Inflammatory macrophage treated with lipopolysaccharide for 1 hour (primary cell): Measurements from ENCODE around the gene RAB44.
A peak's percentile ranks its signal among the peaks of the same experiment; 100 is the strongest.
"Not testable (repeated sequence)": the region's sequence is repeated elsewhere in the genome, so short reads cannot be mapped to it uniquely, and the experiment has no call there.

Source experiments
- DNase-seq, 2 donors: peaks; one replicate each; pipeline ENCODE4 v3.0.0-alpha.2; 2020 to 2022

RAB44 gene, protein sequence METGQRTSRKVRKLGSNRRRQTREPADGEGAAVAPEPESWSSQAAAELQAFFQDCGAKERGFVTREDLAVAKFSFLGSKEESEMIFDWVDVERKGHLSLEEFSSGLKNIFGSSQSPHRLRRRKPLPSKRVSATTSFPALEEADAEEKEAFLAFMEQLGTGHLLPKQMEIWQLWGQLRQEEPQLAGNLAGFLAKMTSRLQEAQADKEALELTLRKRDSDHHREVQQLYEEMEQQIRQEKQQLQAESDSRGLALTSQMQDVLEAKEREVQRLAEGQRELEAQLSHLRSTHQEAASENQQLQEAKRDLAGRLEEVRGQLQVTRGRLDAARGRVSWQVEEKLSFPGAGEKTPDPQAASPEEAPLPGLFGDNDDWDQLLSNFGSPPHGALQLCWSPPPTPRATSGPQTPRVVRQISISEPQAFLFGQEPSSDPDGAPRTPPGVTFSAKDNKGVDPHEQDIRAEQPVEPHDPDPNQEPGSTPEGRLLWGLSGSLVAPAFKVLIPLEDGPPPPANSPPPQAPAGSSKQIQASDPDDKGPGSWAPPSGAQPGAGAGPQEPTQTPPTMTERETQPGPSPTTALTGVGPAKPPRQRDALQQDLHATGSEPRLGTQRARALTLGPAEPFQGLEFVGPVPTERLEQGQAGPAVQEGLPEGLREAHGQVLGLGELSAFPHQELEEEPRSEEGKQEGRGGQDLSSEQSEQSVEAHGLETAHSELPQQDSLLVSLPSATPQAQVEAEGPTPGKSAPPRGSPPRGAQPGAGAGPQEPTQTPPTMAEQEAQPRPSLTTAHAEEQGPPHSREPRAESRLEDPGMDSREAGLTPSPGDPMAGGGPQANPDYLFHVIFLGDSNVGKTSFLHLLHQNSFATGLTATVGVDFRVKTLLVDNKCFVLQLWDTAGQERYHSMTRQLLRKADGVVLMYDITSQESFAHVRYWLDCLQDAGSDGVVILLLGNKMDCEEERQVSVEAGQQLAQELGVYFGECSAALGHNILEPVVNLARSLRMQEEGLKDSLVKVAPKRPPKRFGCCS

DNA sequence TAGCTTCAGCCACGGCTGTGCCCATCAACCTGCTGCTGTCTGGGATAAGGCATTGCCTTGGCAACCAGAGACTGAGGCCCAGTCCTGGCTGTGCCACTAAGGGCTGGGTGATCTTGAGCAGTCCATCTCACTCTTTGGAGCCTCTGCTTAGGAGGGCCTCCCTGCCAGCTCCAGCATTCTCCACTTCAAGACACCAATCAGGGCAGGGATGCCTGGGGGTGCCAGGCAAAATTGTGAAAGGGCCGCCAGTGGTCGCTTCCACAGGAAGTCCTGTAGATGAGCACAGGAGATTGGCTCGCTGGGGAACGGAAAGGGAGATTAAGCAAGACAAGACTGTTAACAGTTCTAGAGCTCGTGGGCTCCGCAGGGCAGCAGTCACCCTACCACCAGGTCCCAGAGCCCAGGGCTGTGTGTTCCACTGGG lies at the start of gene RAB44:
Gene RAB44 (plus strand): TSS at position 346 of the 423 bp plus-strand sequence. CDS start 6,410 bp downstream, outside the sequence.
- DNase-seq, result peak in 1 of 2 donors; percentile 24

DNA sequence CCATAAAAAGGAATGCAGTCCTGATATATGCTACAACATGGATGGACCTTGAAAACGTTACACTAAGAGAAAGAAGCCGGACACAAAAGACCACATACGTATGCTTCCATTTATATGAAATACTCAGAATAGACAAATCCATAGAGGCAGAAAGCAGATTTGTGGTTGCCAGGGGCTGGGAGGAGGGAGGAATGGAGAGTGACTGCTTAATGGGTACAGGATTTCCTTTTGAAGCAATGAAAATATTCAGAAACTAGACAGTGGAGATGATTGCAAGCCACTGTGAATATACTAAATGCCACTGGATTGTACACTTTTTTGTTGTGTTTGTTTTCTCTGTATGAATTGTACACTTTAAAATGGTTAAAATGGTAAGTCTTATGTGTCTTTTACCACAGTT lies 48.5 kb upstream of the RAB44 start:
- no peak for DNase-seq

DNA sequence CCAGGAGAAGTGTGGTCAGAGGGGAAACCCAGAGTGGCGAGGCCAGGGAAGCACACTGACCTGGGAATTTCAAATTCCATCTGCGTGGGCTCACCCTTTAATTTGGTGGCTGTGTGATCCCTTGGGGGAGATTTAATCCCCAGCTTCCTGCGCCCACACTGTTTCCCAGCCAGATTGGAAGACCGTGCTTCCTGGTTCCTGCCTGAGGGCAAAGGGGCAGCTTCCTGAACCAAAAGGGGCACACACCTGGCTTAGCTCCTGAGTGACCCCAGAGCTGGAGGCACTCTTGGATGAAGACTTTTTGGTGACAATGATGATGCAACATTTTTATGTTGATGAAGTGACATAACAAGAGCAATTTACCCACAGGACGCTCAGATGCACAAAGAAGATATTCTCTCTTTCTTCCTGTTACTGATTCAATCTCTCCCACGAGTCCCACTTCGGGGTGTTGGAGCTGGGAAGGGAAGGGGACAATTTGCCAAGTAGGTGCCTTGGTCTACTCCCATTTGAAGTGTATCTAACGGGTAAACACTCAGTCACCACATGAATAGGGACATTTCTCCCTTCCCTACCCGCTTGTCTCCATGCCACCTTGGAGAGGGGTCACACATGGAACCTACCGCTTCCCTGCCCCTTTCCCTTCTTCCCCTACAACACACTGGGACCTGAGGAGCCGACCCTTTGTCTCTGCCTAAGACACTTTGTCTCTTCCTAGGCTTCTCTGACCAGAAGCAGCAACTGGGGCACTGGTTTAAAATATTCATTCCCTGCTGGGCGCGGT lies 47.7 kb upstream of the RAB44 start:
- DNase-seq, result no peak

DNA sequence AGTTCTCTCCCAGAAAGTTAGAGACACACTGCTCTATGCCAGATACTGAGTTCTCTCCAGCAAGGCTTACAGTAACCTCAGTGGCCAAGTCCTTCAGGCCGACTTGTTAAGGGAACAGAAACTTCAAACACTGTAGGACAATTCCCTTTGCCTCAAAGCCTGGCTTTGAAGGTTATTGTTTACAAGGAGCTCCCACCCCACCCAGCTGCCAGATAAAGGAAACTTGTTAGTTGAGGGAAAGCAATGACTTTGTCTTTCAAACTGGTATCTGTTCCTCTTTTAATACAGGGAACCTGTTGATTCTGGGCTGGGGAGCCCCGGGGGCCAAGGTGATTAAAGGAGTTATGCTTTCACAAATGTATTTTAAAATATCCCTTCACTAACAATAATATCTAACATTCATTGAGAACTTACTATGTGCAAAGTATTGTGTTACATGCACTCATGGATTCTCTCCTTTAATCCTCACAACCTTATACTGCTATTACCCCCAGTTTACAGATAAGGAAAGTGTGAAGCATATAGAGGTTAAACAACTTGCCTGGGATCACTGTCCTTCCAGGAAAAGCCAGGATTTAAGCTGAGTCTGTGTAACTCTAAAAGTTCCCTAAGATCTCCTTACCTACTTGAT lies 46.7 kb upstream of the RAB44 start:
- DNase-seq, result peak; percentile 46 to 52

DNA sequence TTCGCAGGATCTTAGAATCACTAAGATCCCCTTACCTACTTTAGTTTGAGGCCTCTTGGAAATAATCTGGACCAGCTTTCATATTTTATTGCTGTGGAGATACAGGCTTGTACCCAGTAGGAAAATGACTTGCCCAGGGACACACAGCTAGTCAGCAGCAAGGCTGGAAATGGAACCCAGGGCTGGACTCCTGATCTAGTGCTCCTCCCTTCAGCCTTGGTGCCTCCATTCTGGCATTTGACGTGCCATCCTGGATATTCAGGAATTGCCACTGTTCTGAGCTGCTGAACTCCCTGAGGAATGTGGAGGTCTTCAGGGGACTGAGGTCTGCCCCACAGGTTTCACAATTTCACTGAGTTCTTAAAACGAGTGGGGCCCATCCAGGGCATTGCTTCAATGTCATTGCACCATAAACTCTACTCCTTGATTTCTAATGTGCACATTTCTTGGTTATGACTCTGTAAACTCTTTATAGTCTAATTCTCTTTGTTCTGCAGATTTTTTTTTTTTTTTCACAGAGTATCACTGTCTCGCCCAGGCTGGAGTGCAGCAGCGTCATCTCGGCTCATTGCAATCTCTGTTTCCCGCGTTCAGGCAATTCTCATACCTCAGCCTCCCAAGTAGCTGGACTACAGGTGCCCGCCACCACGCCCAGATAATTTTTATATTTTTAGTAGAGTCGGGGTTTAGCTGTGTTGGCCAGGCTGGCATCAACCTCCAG lies 45.8 kb upstream of the RAB44 start:
- no peak for DNase-seq

DNA sequence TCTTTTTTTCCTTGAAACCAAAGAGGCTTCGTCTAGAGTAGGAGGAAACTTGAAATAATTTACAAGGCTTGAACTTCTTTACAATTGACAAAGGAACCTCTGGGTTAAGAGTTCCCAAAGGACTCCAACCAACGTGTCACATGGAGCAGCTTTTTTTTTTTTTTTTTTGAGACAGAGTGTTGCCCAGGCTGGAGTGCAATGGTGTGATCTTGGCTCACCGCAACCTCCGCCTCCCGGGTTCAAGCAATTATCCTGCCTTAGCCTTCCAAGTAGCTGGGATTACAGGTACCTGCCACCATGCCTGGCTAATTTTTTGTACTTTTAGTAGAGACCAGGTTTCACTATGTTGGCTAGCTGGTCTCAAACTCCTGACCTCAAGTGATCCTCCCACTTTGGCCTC lies 43.2 kb upstream of the RAB44 start:
- not testable (repeated sequence) for DNase-seq

DNA sequence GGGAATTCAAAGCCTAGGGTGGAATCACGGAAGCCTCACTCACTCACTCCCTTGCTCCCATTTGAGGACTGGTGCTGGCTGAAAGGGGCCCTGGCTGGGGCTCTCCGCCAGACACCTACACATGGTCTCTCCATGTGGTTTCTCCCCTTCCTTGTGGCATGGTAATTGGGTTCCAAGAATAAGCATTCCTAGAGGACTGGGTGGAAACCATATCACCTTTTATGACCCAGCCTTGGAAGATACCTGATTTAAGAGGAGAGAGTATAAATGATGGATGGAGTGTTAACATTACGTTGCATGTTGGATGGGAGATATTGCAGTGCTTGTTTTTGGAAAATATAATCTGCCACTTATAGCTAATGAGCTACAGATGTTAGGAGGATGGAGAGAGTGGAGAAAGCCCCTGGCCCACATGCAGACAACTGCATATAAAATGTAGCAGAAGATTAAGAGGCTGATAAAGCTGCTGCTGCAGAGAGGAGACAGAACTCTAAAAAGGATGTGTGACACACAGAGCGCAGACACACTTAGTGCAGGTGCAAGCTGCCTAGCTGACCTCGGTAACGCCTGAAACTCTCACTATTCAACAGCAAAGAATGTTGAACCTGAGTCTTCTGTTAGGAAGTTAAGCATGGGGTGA lies 42.4 kb upstream of the RAB44 start:
- no peak for DNase-seq

DNA sequence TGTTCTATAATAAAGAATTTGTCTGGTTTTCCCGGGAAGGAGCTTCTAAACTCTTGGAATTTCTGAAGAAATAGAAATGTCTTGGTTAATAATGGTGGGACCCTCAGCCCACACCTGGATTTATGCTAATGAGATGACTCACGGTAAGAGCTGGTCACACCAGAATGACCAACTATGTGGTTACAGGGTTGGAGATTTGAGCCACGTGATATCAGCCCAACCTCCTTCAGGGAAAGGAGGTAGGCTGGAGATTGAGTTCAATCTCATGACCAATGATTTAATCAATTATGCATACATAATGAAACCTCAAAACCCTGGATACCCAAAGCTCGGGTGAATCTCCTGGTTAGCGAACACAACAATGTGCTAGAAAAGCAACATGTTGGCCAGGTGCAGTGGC lies 41.2 kb upstream of the RAB44 start:
- DNase-seq, result no peak

DNA sequence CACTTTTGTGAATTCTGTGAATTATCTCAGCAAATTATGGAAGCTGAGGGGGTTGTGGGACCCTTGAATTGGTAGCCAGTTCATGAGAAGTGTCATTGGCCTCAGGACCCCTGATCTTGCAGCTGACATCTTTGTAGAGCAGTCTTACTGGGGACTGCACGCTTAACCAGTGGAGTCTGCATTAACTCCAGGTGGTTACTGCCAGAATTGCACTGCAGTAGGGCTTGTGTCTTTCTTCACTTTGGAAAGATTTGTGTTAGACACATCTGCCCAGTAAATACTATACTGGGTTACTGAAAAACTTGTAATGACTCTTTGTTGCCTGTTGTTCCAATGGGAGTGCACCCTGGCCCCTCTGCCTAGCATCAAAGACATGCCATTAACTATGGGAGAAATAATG lies 40.4 kb upstream of the RAB44 start:
- no peak for DNase-seq

DNA sequence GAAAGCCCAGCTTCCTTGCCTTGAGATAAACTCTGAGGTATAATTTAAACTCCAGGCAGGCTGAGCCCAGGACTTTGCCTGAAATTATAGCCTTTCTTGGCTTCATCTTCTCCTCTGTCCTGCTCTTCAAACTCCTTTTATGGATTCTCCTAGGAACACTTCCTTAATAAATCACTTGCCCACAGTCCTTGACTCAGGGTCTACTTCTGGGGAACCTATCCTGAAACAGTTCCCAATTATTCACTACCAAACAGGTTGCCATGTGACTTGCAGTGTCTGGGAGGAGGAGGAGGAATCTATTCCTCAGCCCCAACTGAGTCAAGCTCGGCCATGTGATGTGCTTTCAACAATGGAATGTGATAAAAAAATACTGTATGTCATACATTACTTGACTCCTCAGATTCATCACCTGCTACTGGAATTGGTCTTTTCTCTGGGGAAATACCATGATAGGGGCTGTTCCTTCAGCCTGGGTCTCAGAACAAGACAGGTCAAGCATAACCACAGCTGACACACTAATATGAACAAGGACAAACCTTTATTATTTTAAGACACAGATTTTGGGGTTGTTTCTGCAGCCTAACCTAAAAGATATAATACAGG lies 39.6 kb upstream of the RAB44 start:
- DNase-seq, result no peak

DNA sequence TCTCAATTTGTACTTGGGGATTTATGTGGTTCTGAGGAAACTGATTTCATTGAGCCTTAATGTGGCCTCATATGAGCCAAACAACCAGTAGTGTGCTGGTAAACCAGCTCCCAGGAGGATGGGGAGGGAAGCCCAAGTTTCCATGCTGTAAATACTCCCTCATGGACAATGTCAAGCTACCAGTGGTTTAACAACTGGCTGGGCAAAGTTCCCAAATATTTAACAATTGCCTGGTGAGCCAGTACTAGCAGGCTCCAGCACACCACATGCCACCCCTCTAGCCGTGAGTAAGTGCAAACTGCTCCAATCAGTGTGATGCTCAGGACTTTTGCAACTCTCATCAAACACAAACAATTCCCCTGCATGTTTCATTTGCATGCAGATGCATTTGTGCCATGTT lies 38.4 kb upstream of the RAB44 start:
- DNase-seq, result no peak

DNA sequence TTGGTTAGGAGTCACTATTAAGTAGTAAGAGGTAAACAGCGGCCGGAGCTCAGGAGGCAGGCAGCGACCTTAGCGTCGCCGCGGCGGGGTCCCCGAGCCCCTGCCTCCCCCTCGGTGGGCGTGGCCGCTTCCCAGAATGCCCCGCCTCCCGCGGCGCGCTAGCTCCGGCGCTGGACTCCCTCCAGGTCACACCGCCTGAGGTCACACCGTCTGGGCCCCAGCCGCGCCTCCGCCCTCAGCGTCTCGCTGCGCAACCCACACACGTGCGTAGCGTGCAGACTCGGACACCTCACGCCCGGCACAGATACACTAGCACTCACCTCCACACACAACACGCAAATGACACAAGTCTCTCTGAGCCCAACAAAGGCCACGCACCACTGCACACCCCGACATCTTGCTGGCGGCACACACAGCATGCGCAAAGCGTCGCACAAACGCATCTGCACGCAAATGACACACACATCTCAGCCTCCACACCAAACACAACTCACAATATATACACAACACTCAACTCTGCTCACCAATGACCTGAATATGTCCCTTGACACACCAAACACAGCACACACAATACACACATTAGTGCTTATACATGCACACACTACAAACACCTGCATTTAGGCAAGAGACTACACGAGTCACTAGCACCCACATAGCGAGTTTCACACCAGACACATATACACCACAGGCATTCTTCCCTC lies 36.7 kb upstream of the RAB44 start:
- no peak for DNase-seq

DNA sequence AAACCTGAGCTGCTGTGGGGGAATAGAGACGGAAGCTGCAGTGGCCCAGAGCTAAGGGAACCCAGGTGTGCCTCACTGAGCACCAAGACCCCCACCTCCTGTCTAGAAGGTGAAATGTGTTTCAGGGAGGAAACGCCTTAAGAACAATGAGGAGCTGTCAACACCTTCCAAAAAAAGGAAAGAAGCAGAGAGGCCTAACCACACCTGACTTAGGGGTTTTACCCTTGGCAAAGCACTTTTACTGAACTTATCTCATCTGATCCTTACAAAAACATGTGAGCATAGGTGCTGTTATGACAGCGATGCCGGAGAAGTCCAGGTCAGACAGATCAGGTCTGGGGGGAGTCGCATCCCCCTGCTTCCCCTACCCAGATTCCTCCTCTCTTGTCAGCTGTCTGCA lies 35.2 kb upstream of the RAB44 start:
- no peak for DNase-seq

DNA sequence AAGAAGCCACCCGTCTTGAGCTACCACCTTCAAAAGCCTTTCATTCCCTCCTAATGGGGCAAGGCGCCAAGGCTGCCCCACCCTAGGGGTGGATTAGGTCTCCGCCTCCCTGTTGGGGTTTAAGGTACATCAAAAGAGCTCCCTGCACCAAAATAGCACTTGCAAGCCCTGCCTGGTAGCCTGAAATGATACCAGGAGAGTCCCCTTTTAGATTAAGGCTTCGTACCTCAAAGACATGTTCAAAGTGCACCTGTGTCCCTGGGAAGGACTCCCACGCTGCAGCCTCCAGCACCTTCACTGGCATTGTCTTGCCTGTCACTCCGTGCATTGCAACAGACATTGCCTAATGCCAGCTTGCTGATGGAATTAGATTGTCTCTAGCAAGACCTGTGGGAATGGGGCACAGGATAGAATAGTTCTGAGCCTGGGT lies 34.8 kb upstream of the RAB44 start:
- DNase-seq, result no peak

DNA sequence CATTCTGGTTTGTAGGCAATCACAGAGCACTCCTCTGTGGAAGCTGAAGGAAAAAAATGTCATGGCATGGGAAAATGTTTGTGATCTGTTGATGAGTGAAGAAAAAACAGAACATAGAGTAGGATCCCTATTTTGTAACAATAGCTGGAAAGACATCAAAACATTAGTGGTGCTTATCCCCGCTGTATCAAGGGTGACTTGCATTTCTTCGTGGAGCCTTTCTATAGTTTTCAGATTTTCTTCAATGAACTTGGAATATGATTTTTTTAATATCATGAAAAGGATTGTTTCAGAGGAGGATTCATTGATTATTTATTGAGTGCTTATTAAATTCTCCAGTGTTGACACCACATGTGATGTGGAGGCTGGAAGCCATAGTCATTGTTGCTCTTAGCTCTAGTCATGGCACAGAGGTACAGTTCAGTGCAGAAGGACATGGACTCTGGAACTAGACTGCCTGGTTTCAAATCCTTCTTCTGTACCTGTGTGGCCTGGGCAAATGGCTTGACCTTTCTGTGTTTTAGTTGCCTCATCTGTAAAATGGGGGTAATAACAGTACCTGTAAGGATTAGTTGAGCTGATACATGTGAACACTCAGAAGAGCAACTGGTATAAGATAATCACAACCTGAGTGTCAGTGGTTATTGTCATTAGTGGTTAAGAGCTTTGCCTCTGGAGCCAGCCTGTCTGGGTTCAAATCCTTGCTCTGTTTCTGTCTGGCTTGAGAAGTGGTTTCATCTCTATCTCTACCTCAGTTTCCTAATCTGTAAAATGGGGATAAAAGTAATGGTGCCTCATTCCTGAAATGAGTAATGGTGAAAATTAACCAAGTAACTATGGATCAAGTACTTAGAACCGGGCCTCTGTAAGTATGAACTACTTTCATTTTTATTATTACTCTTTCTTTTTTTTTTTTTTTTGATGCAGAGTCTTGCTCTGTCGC lies 33.9 kb upstream of the RAB44 start:
- DNase-seq, result no peak

DNA sequence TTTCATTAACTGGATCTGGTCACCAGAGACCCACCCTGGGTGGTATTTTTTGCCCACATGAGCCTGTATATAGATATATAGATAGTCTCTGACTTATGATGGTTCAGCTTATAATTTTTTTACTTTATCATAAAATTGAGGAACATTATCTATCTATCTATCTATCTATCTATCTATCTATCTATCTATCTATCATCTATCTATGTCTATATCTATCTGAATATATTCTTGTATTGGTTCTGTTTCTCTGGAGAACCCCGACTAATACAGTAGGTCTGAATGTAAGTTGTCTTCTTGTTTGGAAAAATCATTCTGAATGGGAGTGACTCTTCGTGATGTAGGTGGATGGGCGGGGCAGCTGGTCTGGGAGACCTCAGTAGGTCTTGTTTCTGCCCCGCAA lies 32.4 kb upstream of the RAB44 start:
- no peak for DNase-seq

DNA sequence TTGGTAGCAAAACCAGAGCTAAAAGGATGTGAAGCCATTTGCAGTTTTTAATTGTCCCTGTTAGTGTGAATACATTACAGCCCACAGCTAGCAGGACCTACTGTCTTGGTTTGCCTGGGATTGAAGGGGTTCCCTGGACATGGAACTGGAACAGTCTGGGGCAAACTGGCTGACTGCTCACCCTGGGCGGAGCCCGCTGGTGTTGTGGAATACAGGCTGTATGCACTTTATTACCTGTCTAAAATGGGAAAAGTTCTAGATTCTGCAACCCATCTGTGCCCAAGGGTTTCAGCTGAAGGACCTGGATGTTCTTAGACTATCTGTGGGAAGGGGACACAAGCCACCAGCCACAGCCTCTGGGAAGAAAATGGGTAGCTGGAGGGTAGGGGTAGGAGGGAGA lies 31.3 kb upstream of the RAB44 start:
- no peak for DNase-seq

DNA sequence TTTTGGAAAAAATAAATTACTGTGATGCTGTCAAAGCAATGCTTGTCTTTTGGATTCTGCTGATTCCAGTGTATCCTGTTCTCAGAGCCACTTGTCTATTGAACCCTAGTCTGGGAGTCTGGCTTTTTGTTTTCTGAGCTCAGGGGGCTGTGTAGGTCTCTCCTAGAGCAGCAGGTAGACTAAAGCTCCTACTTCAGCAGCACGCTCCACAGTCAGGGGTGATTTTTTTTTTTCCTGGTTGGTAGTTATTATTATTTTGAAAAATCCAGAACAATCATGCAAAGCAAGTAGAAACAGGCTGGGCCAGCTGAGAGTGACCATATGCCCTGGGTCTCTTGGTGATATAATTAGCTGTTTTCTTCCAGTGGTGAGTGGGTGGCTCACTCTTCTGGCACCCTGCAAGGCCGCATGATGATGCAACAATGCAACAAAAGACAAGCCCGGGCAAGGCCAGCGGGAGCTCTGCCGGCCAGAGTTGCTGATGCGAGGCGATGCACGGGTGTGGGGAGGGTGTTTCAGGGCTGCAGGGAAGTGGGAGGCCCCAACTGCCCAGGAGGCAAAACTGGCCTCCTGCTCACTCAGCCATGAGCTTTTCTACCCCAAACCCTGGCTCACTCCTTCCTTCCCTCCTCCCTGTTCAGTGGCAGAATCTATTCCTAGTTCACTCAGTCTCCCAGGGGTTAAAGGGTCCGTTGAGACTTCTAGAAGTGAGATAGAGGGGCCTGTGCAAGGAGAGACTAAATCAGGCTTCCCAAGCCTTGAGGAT lies 30.6 kb upstream of the RAB44 start:
- DNase-seq, result peak; percentile 81 to 89
